GM23248 (cell line): ENCODE data around the gene RASAL3.

ENCODE experiments used
- EZH2 ChIP-seq: fragments of 200-600 bp; sonication (generic); IDR thresholded peaks from 2 replicates; pipeline ENCODE4 v1.6.1; 2018; ENCODE audit warnings: antibody characterized with exemption, mild to moderate bottlenecking; ENCODE audit not compliant: insufficient read depth, poor library complexity, severe bottlenecking
- EZH2phosphoT487 ChIP-seq: fragments of 200-600 bp; sonication (generic); IDR thresholded peaks from 2 replicates; pipeline ENCODE4 v1.6.1; 2018; ENCODE audit warnings: antibody characterized with exemption, moderate library complexity, mild to moderate bottlenecking, low read depth; ENCODE audit not compliant: insufficient read depth

DNA sequence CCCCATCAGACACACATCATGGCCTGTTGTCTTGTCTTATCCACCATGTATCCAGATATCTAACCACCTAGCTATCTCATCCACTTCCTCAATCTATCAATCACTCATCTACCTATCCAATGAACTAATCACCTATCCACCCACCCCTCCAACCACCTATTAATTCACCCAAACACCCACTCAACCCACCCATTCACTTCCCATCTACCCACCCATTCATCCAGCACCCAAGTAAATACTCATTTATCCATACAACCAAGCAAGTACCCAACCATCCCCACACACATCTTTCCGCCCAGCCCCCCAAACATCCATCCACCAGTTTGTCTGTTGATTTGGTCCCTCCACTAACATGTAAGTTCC is 13.8 kb downstream of the RASAL3 start:
- no peak for TF ChIP-seq EZH2
- no peak for TF ChIP-seq EZH2phosphoT487
